HEK293 (cell line): ENCODE results near the gene NLGN2.
A peak's percentile ranks its signal among the peaks of the same experiment; 100 is the strongest.

Experiments used
- GFI1B ChIP-seq: fragments of 450-650 bp; formaldehyde crosslinking; IDR thresholded peaks from 2 replicates; pipeline ENCODE4 v1.5.1; 2016; ENCODE audit warnings: missing biosample characterization, missing genetic modification characterization
- GLIS1 ChIP-seq: fragments of 450-650 bp; formaldehyde crosslinking; IDR thresholded peaks from 2 replicates; pipeline ENCODE4 v1.5.1; 2016; ENCODE audit warnings: missing biosample characterization, missing genetic modification characterization
- GLIS2 ChIP-seq: fragments of 450-650 bp; formaldehyde crosslinking; IDR thresholded peaks from 2 replicates; pipeline ENCODE4 v1.5.1; 2016; ENCODE audit warnings: missing biosample characterization, missing genetic modification characterization
- KLF10 ChIP-seq: fragments of 450-650 bp; IDR thresholded peaks from 2 replicates; pipeline ENCODE4 v1.5.1; 2018; ENCODE audit warnings: missing biosample characterization, mild to moderate bottlenecking, missing genetic modification characterization
- KLF16 ChIP-seq: fragments of 450-650 bp; formaldehyde crosslinking; IDR thresholded peaks from 2 replicates; pipeline ENCODE4 v1.5.1; 2017; ENCODE audit warnings: missing biosample characterization, missing genetic modification characterization
- KLF8 ChIP-seq: fragments of 450-650 bp; formaldehyde crosslinking; IDR thresholded peaks from 2 replicates; pipeline ENCODE4 v1.5.1; 2016; ENCODE audit warnings: missing biosample characterization, missing genetic modification characterization
- MYNN ChIP-seq: fragments of 450-650 bp; formaldehyde crosslinking; IDR thresholded peaks from 2 replicates; pipeline ENCODE4 v1.5.1; 2016; ENCODE audit warnings: missing biosample characterization, missing genetic modification characterization, borderline replicate concordance
- OSR2 ChIP-seq: fragments of 450-650 bp; formaldehyde crosslinking; IDR thresholded peaks from 2 replicates; pipeline ENCODE4 v1.5.1; 2016; ENCODE audit warnings: missing biosample characterization, missing genetic modification characterization
- ZEB2 ChIP-seq: fragments of 450-650 bp; formaldehyde crosslinking; IDR thresholded peaks from 2 replicates; pipeline ENCODE4 v1.5.1; 2016; ENCODE audit warnings: missing biosample characterization, missing genetic modification characterization
- ZNF10 ChIP-seq: fragments of 450-650 bp; formaldehyde crosslinking; IDR thresholded peaks from 2 replicates; pipeline ENCODE4 v1.5.1; 2017; ENCODE audit warnings: missing biosample characterization, missing genetic modification characterization
- ZNF2 ChIP-seq: fragments of 450-650 bp; formaldehyde crosslinking; IDR thresholded peaks from 2 replicates; pipeline ENCODE4 v1.5.1; 2016; ENCODE audit warnings: missing biosample characterization, missing genetic modification characterization
- ZNF266 ChIP-seq: fragments of 450-650 bp; formaldehyde crosslinking; IDR thresholded peaks from 2 replicates; pipeline ENCODE4 v1.5.1; 2016; ENCODE audit warnings: missing biosample characterization, missing genetic modification characterization, low read depth
- ZNF292 ChIP-seq: fragments of 450-650 bp; formaldehyde crosslinking; IDR thresholded peaks from 2 replicates; pipeline ENCODE4 v1.5.1; 2016; ENCODE audit warnings: low read depth, missing biosample characterization, missing genetic modification characterization, borderline replicate concordance
- ZNF335 ChIP-seq: fragments of 450-650 bp; formaldehyde crosslinking; conservative IDR thresholded peaks from 2 replicates; pipeline ENCODE4 v1.5.1; 2016; ENCODE audit warnings: missing biosample characterization, missing genetic modification characterization
- ZNF561 ChIP-seq: fragments of 450-650 bp; IDR thresholded peaks from 2 replicates; pipeline ENCODE4 v1.5.1; 2018; ENCODE audit warnings: missing biosample characterization, missing genetic modification characterization, borderline replicate concordance
- ZSCAN30 ChIP-seq: fragments of 450-650 bp; IDR thresholded peaks from 2 replicates; pipeline ENCODE4 v1.5.1; 2018; ENCODE audit warnings: missing biosample characterization, mild to moderate bottlenecking, missing genetic modification characterization, moderate library complexity
- TF ChIP-seq, protein P1 (sequence below): sonication (generic); formaldehyde crosslinking; IDR thresholded peaks from 2 replicates; pipeline ENCODE4 v1.8.1; 2022; ENCODE audit warnings: mild to moderate bottlenecking, moderate library complexity, missing genetic modification reagents
- TF ChIP-seq, protein P2 (sequence below): fragments of 450-650 bp; formaldehyde crosslinking; IDR thresholded peaks from 2 replicates; pipeline ENCODE4 v1.5.1; 2016; ENCODE audit warnings: missing biosample characterization, missing genetic modification characterization, low read depth
- TF ChIP-seq, protein P3 (sequence below): fragments of 450-650 bp; formaldehyde crosslinking; IDR thresholded peaks from 2 replicates; pipeline ENCODE4 v1.5.1; 2016; ENCODE audit warnings: missing biosample characterization, missing genetic modification characterization
- TF ChIP-seq, protein P4 (sequence below): fragments of 450-650 bp; formaldehyde crosslinking; IDR thresholded peaks from 2 replicates; pipeline ENCODE4 v1.5.1; 2016; ENCODE audit warnings: missing biosample characterization, missing genetic modification characterization
- TF ChIP-seq, protein P5 (sequence below): fragments of 450-650 bp; formaldehyde crosslinking; IDR thresholded peaks from 2 replicates; pipeline ENCODE4 v1.5.1; 2016; ENCODE audit warnings: missing biosample characterization, missing genetic modification characterization
- TF ChIP-seq, protein P6 (sequence below): fragments of 450-650 bp; IDR thresholded peaks from 2 replicates; pipeline ENCODE4 v1.5.1; 2018; ENCODE audit warnings: missing biosample characterization, mild to moderate bottlenecking, missing genetic modification characterization
- TF ChIP-seq, protein P7 (sequence below): fragments of 450-650 bp; formaldehyde crosslinking; IDR thresholded peaks from 2 replicates; pipeline ENCODE4 v1.5.1; 2016; ENCODE audit warnings: missing biosample characterization, missing genetic modification characterization
- TF ChIP-seq, protein P8 (sequence below): fragments of 450-650 bp; formaldehyde crosslinking; IDR thresholded peaks from 2 replicates; pipeline ENCODE4 v1.5.1; 2016; ENCODE audit warnings: missing biosample characterization, missing genetic modification characterization

The NLGN2 gene

DNA sequence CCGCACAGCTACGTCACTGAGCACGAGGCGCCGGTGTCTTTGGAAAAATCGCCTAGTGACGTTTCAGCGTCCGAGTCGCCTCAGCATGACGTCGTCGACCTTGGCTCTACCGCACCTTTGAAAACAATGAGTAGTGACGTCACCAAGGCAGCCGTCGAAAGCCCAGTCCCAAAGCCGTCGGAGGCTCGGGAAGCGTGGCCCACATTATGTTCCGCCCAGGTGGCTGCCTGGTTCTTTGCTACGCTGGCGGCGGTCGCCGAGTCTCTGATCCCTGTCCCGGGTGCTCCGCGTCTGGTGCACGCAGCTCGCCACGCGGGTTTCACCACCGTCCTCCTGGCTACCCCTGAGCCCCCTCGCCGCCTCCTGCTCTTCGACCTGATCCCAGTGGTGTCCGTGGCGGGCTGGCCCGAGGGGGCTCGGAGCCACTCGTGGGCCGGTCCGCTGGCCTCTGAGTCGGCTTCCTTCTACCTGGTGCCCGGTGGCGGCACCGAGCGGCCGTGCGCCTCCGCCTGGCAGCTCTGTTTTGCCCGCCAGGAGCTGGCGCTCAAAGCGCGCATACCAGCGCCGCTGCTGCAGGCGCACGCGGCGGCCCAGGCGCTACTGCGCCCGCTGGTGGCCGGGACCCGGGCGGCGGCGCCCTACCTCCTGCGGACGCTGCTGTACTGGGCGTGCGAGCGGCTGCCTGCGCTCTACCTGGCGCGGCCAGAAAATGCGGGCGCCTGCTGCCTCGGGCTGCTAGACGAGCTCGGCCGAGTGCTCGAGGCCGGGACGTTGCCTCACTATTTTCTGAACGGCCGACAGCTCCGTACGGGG, 29.1 kb downstream of the NLGN2 start (continued):
- TF ChIP-seq, protein P1, sequence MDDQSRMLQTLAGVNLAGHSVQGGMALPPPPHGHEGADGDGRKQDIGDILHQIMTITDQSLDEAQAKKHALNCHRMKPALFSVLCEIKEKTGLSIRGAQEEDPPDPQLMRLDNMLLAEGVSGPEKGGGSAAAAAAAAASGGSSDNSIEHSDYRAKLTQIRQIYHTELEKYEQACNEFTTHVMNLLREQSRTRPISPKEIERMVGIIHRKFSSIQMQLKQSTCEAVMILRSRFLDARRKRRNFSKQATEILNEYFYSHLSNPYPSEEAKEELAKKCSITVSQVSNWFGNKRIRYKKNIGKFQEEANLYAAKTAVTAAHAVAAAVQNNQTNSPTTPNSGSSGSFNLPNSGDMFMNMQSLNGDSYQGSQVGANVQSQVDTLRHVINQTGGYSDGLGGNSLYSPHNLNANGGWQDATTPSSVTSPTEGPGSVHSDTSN (CRISPR knock-in tag) = peak; percentile 59; the same call in 1 of the 2 replicates
- TF ChIP-seq MYNN (tag by site-specific recombination) (no peak), ZNF2 (peak; percentile 23; the same call in 1 of the 2 replicates), OSR2 (peak; percentile 55; the same call in 1 of the 2 replicates), ZNF335 (peak; percentile 71), ZNF292 (tag by site-specific recombination) (no peak), ZSCAN30 (tag by site-specific recombination) (peak; percentile 83; the same call in 1 of the 2 replicates), ZNF10 (tag by site-specific recombination) (peak; percentile 9; the same call in 1 of the 2 replicates), KLF8 (peak; percentile 46; the same call in 1 of the 2 replicates), ZEB2 (0 out of 2 replicates have a peak, but pooled peaks have one; percentile 17), KLF10 (peak; percentile 45; the same call in 1 of the 2 replicates), ZNF561 (tag by site-specific recombination) (peak; percentile 91), ZNF266 (tag by site-specific recombination) (no peak), KLF16 (tag by site-specific recombination) (0 out of 2 replicates have a peak, but pooled peaks have one; percentile 31), GLIS1 (peak; percentile 38; the same call in 1 of the 2 replicates), GFI1B (tag by site-specific recombination) (0 out of 2 replicates have a peak, but pooled peaks have one; percentile 11), GLIS2 (tag by site-specific recombination) (peak; percentile 62; the same call in 1 of the 2 replicates)
- TF ChIP-seq, protein P2, sequence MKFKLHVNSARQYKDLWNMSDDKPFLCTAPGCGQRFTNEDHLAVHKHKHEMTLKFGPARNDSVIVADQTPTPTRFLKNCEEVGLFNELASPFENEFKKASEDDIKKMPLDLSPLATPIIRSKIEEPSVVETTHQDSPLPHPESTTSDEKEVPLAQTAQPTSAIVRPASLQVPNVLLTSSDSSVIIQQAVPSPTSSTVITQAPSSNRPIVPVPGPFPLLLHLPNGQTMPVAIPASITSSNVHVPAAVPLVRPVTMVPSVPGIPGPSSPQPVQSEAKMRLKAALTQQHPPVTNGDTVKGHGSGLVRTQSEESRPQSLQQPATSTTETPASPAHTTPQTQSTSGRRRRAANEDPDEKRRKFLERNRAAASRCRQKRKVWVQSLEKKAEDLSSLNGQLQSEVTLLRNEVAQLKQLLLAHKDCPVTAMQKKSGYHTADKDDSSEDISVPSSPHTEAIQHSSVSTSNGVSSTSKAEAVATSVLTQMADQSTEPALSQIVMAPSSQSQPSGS (tag by site-specific recombination) = peak; percentile 89
- TF ChIP-seq, protein P3, sequence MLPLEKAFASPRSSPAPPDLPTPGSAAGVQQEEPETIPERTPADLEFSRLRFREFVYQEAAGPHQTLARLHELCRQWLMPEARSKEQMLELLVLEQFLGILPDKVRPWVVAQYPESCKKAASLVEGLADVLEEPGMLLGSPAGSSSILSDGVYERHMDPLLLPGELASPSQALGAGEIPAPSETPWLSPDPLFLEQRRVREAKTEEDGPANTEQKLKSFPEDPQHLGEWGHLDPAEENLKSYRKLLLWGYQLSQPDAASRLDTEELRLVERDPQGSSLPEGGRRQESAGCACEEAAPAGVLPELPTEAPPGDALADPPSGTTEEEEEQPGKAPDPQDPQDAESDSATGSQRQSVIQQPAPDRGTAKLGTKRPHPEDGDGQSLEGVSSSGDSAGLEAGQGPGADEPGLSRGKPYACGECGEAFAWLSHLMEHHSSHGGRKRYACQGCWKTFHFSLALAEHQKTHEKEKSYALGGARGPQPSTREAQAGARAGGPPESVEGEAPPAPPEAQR = no peak
- TF ChIP-seq, protein P4, sequence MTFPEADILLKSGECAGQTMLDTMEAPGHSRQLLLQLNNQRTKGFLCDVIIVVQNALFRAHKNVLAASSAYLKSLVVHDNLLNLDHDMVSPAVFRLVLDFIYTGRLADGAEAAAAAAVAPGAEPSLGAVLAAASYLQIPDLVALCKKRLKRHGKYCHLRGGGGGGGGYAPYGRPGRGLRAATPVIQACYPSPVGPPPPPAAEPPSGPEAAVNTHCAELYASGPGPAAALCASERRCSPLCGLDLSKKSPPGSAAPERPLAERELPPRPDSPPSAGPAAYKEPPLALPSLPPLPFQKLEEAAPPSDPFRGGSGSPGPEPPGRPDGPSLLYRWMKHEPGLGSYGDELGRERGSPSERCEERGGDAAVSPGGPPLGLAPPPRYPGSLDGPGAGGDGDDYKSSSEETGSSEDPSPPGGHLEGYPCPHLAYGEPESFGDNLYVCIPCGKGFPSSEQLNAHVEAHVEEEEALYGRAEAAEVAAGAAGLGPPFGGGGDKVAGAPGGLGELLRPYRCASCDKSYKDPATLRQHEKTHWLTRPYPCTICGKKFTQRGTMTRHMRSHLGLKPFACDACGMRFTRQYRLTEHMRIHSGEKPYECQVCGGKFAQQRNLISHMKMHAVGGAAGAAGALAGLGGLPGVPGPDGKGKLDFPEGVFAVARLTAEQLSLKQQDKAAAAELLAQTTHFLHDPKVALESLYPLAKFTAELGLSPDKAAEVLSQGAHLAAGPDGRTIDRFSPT (tag by site-specific recombination) = peak; percentile 32; the same call in 1 of the 2 replicates
- TF ChIP-seq, protein P5, sequence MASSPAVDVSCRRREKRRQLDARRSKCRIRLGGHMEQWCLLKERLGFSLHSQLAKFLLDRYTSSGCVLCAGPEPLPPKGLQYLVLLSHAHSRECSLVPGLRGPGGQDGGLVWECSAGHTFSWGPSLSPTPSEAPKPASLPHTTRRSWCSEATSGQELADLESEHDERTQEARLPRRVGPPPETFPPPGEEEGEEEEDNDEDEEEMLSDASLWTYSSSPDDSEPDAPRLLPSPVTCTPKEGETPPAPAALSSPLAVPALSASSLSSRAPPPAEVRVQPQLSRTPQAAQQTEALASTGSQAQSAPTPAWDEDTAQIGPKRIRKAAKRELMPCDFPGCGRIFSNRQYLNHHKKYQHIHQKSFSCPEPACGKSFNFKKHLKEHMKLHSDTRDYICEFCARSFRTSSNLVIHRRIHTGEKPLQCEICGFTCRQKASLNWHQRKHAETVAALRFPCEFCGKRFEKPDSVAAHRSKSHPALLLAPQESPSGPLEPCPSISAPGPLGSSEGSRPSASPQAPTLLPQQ (tag by site-specific recombination) = 0 out of 2 replicates have a peak, but pooled peaks have one; percentile 18
- TF ChIP-seq, protein P6, sequence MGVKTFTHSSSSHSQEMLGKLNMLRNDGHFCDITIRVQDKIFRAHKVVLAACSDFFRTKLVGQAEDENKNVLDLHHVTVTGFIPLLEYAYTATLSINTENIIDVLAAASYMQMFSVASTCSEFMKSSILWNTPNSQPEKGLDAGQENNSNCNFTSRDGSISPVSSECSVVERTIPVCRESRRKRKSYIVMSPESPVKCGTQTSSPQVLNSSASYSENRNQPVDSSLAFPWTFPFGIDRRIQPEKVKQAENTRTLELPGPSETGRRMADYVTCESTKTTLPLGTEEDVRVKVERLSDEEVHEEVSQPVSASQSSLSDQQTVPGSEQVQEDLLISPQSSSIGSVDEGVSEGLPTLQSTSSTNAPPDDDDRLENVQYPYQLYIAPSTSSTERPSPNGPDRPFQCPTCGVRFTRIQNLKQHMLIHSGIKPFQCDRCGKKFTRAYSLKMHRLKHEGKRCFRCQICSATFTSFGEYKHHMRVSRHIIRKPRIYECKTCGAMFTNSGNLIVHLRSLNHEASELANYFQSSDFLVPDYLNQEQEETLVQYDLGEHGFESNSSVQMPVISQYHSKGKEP (tag by site-specific recombination) = peak; percentile 55; the same call in 1 of the 2 replicates
- TF ChIP-seq, protein P7, sequence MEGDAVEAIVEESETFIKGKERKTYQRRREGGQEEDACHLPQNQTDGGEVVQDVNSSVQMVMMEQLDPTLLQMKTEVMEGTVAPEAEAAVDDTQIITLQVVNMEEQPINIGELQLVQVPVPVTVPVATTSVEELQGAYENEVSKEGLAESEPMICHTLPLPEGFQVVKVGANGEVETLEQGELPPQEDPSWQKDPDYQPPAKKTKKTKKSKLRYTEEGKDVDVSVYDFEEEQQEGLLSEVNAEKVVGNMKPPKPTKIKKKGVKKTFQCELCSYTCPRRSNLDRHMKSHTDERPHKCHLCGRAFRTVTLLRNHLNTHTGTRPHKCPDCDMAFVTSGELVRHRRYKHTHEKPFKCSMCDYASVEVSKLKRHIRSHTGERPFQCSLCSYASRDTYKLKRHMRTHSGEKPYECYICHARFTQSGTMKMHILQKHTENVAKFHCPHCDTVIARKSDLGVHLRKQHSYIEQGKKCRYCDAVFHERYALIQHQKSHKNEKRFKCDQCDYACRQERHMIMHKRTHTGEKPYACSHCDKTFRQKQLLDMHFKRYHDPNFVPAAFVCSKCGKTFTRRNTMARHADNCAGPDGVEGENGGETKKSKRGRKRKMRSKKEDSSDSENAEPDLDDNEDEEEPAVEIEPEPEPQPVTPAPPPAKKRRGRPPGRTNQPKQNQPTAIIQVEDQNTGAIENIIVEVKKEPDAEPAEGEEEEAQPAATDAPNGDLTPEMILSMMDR = peak; percentile 81
- TF ChIP-seq, protein P8, sequence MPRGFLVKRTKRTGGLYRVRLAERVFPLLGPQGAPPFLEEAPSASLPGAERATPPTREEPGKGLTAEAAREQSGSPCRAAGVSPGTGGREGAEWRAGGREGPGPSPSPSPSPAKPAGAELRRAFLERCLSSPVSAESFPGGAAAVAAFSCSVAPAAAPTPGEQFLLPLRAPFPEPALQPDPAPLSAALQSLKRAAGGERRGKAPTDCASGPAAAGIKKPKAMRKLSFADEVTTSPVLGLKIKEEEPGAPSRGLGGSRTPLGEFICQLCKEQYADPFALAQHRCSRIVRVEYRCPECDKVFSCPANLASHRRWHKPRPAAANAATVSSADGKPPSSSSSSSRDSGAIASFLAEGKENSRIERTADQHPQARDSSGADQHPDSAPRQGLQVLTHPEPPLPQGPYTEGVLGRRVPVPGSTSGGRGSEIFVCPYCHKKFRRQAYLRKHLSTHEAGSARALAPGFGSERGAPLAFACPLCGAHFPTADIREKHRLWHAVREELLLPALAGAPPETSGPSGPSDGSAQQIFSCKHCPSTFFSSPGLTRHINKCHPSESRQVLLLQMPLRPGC = 0 out of 2 replicates have a peak, but pooled peaks have one; percentile 27
